Activated CD4-positive, alpha-beta T cell treated with anti-CD3 and anti-CD28 coated beads, Interleukin-10, Interleukin-2, amounts not matched to agents 100 ng/mL and 50 ng/mL, durations not matched to agents 16 hours and 8 hours (primary cell): ENCODE data around the gene RASA1.
"Not testable (repeated sequence)": the region's sequence is repeated elsewhere in the genome, so short reads cannot be mapped to it uniquely, and the experiment has no call there.

Experiments used
- DNase-seq: peaks from one replicate; pipeline ENCODE4 v3.0.0-alpha.2; 2020

Gene RASA1

GRCh38 chr5:87267574-87268125 lies at the start of gene RASA1:
TSS of gene RASA1 (plus strand) at chr5:87267883. CDS start at chr5:87268452, 569 bp downstream.
- peak; percentile 95 for DNase-seq

- DNase-seq: no peak
These were observed 37.9 kb upstream of the RASA1 start for GRCh38 chr5:87229780-87230179.

GRCh38 chr5:87231037-87231808 lies 36.5 kb upstream of the RASA1 start:
- no peak for DNase-seq

GRCh38 chr5:87233143-87233542 lies 34.5 kb upstream of the RASA1 start:
- DNase-seq: no peak

- no peak for DNase-seq
These were observed 26.1 kb upstream of the RASA1 start for GRCh38 chr5:87241555-87241954.

GRCh38 chr5:87242242-87242641 lies 25.4 kb upstream of the RASA1 start:
- no peak for DNase-seq

GRCh38 chr5:87243161-87243844 lies 24.4 kb upstream of the RASA1 start:
- peak; percentile 54 for DNase-seq

GRCh38 chr5:87245451-87245850 lies 22.2 kb upstream of the RASA1 start:
- no peak for DNase-seq

- no peak for DNase-seq
These were observed 21.6 kb upstream of the RASA1 start for GRCh38 chr5:87246061-87246460.

GRCh38 chr5:87252283-87252605 lies 15.4 kb upstream of the RASA1 start:
- no peak for DNase-seq

GRCh38 chr5:87254035-87254434 lies 13.6 kb upstream of the RASA1 start:
- no peak for DNase-seq

- DNase-seq: no peak
These were observed 9.2 kb upstream of the RASA1 start for GRCh38 chr5:87258507-87258906.

GRCh38 chr5:87260604-87261192 lies 7.0 kb upstream of the RASA1 start:
- DNase-seq: no peak

- no peak for DNase-seq
These were observed 4.2 kb upstream of the RASA1 start for GRCh38 chr5:87263498-87263897.

GRCh38 chr5:87266914-87267573 lies 639 bp upstream of the RASA1 start:
- DNase-seq: no peak

- DNase-seq: no peak
These were observed 665 bp downstream of the RASA1 start for GRCh38 chr5:87268126-87268969.

- DNase-seq: no peak
These were observed 1.3 kb downstream of the RASA1 start for GRCh38 chr5:87268970-87269377.

GRCh38 chr5:87270888-87271287 lies 3.2 kb downstream of the RASA1 start:
- not testable (repeated sequence) for DNase-seq

GRCh38 chr5:87276655-87277054 lies 9.0 kb downstream of the RASA1 start:
- no peak for DNase-seq

GRCh38 chr5:87277279-87277835 lies 9.7 kb downstream of the RASA1 start:
- DNase-seq: no peak

- no peak for DNase-seq
These were observed 11.0 kb downstream of the RASA1 start for GRCh38 chr5:87278590-87279100.

- DNase-seq: peak; percentile 39
These were observed 14.6 kb downstream of the RASA1 start for GRCh38 chr5:87282269-87282668.
